K562 (cell line): ENCODE results near the gene RGS9BP. TPM values are rescaled to one million over a fixed set of nuclear protein-coding genes. Genes with fewer than 3 reads are reported as not detected.

ENCODE experiments used
- CREB5 ChIP-seq: fragments of 250-450 bp; sonication (Bioruptor Pico); IDR thresholded peaks from 2 replicates; pipeline ENCODE4 v1.5.0; 2020; ENCODE audit warnings: mild to moderate bottlenecking
- DMBX1 ChIP-seq: fragments of 250-450 bp; sonication (Bioruptor Pico); IDR thresholded peaks from 2 replicates; pipeline ENCODE4 v1.8.0; 2022; ENCODE audit warnings: inconsistent platforms, mild to moderate bottlenecking, moderate library complexity, borderline replicate concordance
- ESRRA ChIP-seq: fragments of 450-650 bp; IDR thresholded peaks from 2 replicates; pipeline ENCODE4 v1.6.1; 2014; ENCODE audit warnings: low read depth, mild to moderate bottlenecking, moderate library complexity, borderline replicate concordance
- ETS2 ChIP-seq: IDR thresholded peaks from 2 replicates; pipeline ENCODE4 v1.6.1; 2016; ENCODE audit warnings: borderline replicate concordance, missing genetic modification characterization, mild to moderate bottlenecking, moderate library complexity, missing compliant biosample characterization; ENCODE audit not compliant: poor library complexity, severe bottlenecking
- GABPB2 ChIP-seq: fragments of 250-450 bp; sonication (Bioruptor Pico); conservative IDR thresholded peaks from 2 replicates; pipeline ENCODE4 v1.5.1; 2021; ENCODE audit warnings: mild to moderate bottlenecking
- HDAC1 ChIP-seq, 2 experiments: fragments of 450-650 bp; IDR thresholded peaks; 2 replicates each; pipeline ENCODE4 v1.6.1; 2016 to 2017; ENCODE audit warnings: inconsistent platforms in 1 of 2, mild to moderate bottlenecking in 1 of 2, moderate library complexity in 1 of 2
- HDAC6 ChIP-seq: IDR thresholded peaks from 2 replicates; pipeline ENCODE4 v1.6.1; 2012; ENCODE audit warnings: low read depth, mild to moderate bottlenecking, control low read depth, inconsistent platforms, low read length, moderate library complexity
- HDGF ChIP-seq: fragments of 450-650 bp; IDR thresholded peaks from 2 replicates; pipeline ENCODE4 v1.6.1; 2016
- MCM7 ChIP-seq, 2 experiments: fragments of 450-650 bp; IDR thresholded peaks; 2 replicates each; pipeline ENCODE4 v1.6.1; 2016 to 2018
- MECOM ChIP-seq: fragments of 250-450 bp; sonication (Bioruptor Pico); IDR thresholded peaks from 2 replicates; pipeline ENCODE4 v1.8.0; 2022; ENCODE audit warnings: inconsistent platforms
- NFIX ChIP-seq: fragments of 250-450 bp; sonication (Bioruptor Pico); IDR thresholded peaks from 2 replicates; pipeline ENCODE4 v1.4.0; 2020; ENCODE audit warnings: low read depth, mild to moderate bottlenecking, moderate library complexity
- NKRF ChIP-seq: fragments of 450-650 bp; IDR thresholded peaks from 2 replicates; pipeline ENCODE4 v1.6.1; 2016; ENCODE audit warnings: borderline replicate concordance
- POLR2A ChIP-seq: fragments of 450-650 bp; conservative IDR thresholded peaks from 2 replicates; pipeline ENCODE4 v1.6.1; 2016
- RBM39 ChIP-seq: fragments of 200-400 bp; formaldehyde crosslinking; optimal IDR thresholded peaks from 2 replicates; pipeline ENCODE3; 2018; ENCODE audit warnings: low read depth, low read length
- SMAD2 ChIP-seq: fragments of 150-350 bp; IDR thresholded peaks from 2 replicates; pipeline ENCODE4 v1.6.1; 2014; ENCODE audit warnings: low read depth, mild to moderate bottlenecking, low read length
- YBX1 ChIP-seq: fragments of 450-650 bp; IDR thresholded peaks from 2 replicates; pipeline ENCODE4 v1.7.1; 2016; ENCODE audit warnings: mild to moderate bottlenecking
- ZMIZ1 ChIP-seq, 2 experiments: fragments of 150-350 bp in 1 of 2; IDR thresholded peaks; 2 replicates each; pipeline ENCODE4 v1.6.1; 2012 to 2016; ENCODE audit warnings: low read depth in 2 of 2, low read length in 2 of 2, mild to moderate bottlenecking in 1 of 2, moderate library complexity in 1 of 2
- polyA plus RNA-seq, 8 experiments: library from polyadenylated mRNA; depleted of rRNA in 4 of 8; stranded (reverse) in 5 of 8; unstranded in 3 of 8; fragments of >200 nt; fragmentation: Nextera tagmentation in 2 of 8; fragmentation: Illumina TruSeq in 1 of 8; extraction: Ambion mirVana in 2 of 8; extraction: Trizol in 1 of 8; gene quantifications; 2 replicates each; pipeline versions ENCODE4 v1.2.1 to v1.2.3, GENCODE V29; 2011 to 2014; ENCODE audit warnings: inconsistent platforms in 1 of 8, missing spikeins in 1 of 8
- total RNA-seq, 7 experiments: library from RNA; depleted of rRNA in 6 of 7; stranded (reverse); fragments of >200 nt in 6 of 7; fragmentation: Illumina TruSeq in 2 of 7; extraction: Trizol in 2 of 7; gene quantifications; 2 replicates each; pipeline versions ENCODE4 v1.2.1 to v1.2.3, GENCODE V29; 2011 to 2021; ENCODE audit warnings: low replicate concordance in 1 of 7
- TF ChIP-seq, protein P1 (sequence below): fragments of 250-450 bp; sonication (Bioruptor Pico); IDR thresholded peaks from 2 replicates; pipeline ENCODE4 v1.8.0; 2021; ENCODE audit warnings: moderate library complexity, mild to moderate bottlenecking, inconsistent platforms
- TF ChIP-seq, protein P2 (sequence below): sonication (generic); formaldehyde crosslinking; IDR thresholded peaks from 2 replicates; pipeline ENCODE4 v1.8.0; 2022; ENCODE audit warnings: mild to moderate bottlenecking, missing genetic modification reagents

The RGS9BP gene
- total and polyA plus RNA-seq, 9 of the 15 experiments (the other 6 are each of a cell fraction or from before 2014, with no cell fraction given), result 0.03 to 1.3 (median 0.49) TPM

- TF ChIP-seq ZMIZ1 (IDR thresholded peaks at IDR 0.05; ENCODE audit: low read depth in 2 of 2, low read length in 2 of 2), result no peak
- TF ChIP-seq, protein P1, sequence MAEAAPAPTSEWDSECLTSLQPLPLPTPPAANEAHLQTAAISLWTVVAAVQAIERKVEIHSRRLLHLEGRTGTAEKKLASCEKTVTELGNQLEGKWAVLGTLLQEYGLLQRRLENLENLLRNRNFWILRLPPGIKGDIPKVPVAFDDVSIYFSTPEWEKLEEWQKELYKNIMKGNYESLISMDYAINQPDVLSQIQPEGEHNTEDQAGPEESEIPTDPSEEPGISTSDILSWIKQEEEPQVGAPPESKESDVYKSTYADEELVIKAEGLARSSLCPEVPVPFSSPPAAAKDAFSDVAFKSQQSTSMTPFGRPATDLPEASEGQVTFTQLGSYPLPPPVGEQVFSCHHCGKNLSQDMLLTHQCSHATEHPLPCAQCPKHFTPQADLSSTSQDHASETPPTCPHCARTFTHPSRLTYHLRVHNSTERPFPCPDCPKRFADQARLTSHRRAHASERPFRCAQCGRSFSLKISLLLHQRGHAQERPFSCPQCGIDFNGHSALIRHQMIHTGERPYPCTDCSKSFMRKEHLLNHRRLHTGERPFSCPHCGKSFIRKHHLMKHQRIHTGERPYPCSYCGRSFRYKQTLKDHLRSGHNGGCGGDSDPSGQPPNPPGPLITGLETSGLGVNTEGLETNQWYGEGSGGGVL, result no peak
- no peak for TF ChIP-seq CREB5 (CRISPR knock-in tag)
- TF ChIP-seq RBM39, result no peak
- TF ChIP-seq HDAC1 (IDR thresholded peaks at IDR 0.05), result peak in 1 of 2 experiments; percentile 59; a peak in 2 of 4 replicates
- TF ChIP-seq ESRRA, result no peak
- no peak for TF ChIP-seq DMBX1 (CRISPR knock-in tag)
- no peak for TF ChIP-seq MCM7 (IDR thresholded peaks at IDR 0.05)
- no peak for TF ChIP-seq ETS2
- no peak for TF ChIP-seq YBX1
- no peak for TF ChIP-seq HDGF
- TF ChIP-seq NFIX (CRISPR knock-in tag), result no peak
- no peak for TF ChIP-seq HDAC6
- TF ChIP-seq, protein P2, sequence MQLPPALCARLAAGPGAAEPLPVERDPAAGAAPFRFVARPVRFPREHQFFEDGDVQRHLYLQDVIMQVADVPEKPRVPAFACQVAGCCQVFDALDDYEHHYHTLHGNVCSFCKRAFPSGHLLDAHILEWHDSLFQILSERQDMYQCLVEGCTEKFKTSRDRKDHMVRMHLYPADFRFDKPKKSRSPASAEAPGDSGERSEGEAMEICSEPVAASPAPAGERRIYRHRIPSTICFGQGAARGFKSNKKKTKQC, result 0 out of 2 replicates have a peak, but pooled peaks have one; percentile 54
- no peak for TF ChIP-seq MECOM (CRISPR knock-in tag)
- no peak for TF ChIP-seq NKRF
- TF ChIP-seq POLR2A, result peak; percentile 73
- TF ChIP-seq SMAD2, result no peak
- no peak for TF ChIP-seq GABPB2 (CRISPR knock-in tag)
These were observed 523 bp upstream of the RGS9BP start, which contains the start of gene ANKRD27 (continued) for GRCh38 chr19:32674931-32675719.
